HG03280 (cell line): ENCODE measurements around the gene PRR20G.
"Not testable (repeated sequence)": the region's sequence is repeated elsewhere in the genome, so short reads cannot be mapped to it uniquely, and the experiment has no call there.

Experiments used
- ATAC-seq: cut with Tn5 transposase; IDR thresholded peaks from one replicate; pipeline ENCODE4 v1.9.1; 2021; ENCODE audit warnings: mild to moderate bottlenecking, moderate library complexity; ENCODE audit not compliant: unreplicated experiment

Gene PRR20G

GRCh38 chr3:127304121-127304744 lies 16.4 kb upstream of the PRR20G start:
- ATAC-seq: no peak

- ATAC-seq: no peak
Observed at GRCh38 chr3:127299276-127299675, 11.4 kb upstream of the PRR20G start.

- ATAC-seq: no peak
Observed at GRCh38 chr3:127296959-127297358, 9.1 kb upstream of the PRR20G start.

- ATAC-seq: no peak
Observed at GRCh38 chr3:127296166-127296565, 8.3 kb upstream of the PRR20G start.

GRCh38 chr3:127293650-127294049 lies 5.8 kb upstream of the PRR20G start:
- ATAC-seq: not testable (repeated sequence)

GRCh38 chr3:127291611-127292010 lies 3.8 kb upstream of the PRR20G start:
- no peak for ATAC-seq

- no peak for ATAC-seq
Observed at GRCh38 chr3:127291114-127291513, 3.3 kb upstream of the PRR20G start.

- ATAC-seq: no peak
Observed at GRCh38 chr3:127289706-127290575, 2.1 kb upstream of the PRR20G start.

GRCh38 chr3:127288921-127289705 lies 1.3 kb upstream of the PRR20G start:
- ATAC-seq: no peak

GRCh38 chr3:127288343-127288742 lies 497 bp upstream of the PRR20G start:
- no peak for ATAC-seq

GRCh38 chr3:127286571-127287140 lies 1.2 kb downstream of the PRR20G start:
- ATAC-seq: no peak

- no peak for ATAC-seq
Observed at GRCh38 chr3:127284258-127284657, 3.6 kb downstream of the PRR20G start.

GRCh38 chr3:127277561-127277960 lies 10.3 kb downstream of the PRR20G start:
- no peak for ATAC-seq

- ATAC-seq: no peak
Observed at GRCh38 chr3:127276995-127277394, 10.9 kb downstream of the PRR20G start.

- ATAC-seq: no peak
Observed at GRCh38 chr3:127276396-127276795, 11.4 kb downstream of the PRR20G start.

GRCh38 chr3:127275287-127275781 lies 12.5 kb downstream of the PRR20G start:
- ATAC-seq: no peak

- no peak for ATAC-seq
Observed at GRCh38 chr3:127274200-127274760, 13.6 kb downstream of the PRR20G start.

- no peak for ATAC-seq
Observed at GRCh38 chr3:127273206-127273605, 14.6 kb downstream of the PRR20G start.

- ATAC-seq: no peak
Observed at GRCh38 chr3:127266186-127266585, 21.7 kb downstream of the PRR20G start.

- no peak for ATAC-seq
Observed at GRCh38 chr3:127265581-127265981, 22.3 kb downstream of the PRR20G start.
